Lower leg skin (tissue), 4 donors: ENCODE data around the gene FAM135A. TPM values are rescaled to one million over a fixed set of nuclear protein-coding genes. Genes with fewer than 3 reads are reported as not detected.
A peak's percentile ranks its signal among the peaks of the same experiment; 100 is the strongest.

Source experiments
- DNase-seq, 2 donors: peaks; one replicate each; pipeline ENCODE4 v3.0.0-alpha.2; 2019; ENCODE audit warnings: low spot score in 2 of 2
- H3K4me3 ChIP-seq: fragments of 200-600 bp; sonication (generic); 2 replicates; pipeline ENCODE4 v1.5.1; 2017; ENCODE audit warnings: mild to moderate bottlenecking, low read depth; ENCODE audit not compliant: poor library complexity, severe bottlenecking
- POLR2A ChIP-seq, 2 donors: fragments of 450-650 bp; IDR thresholded peaks; one replicate each; pipeline ENCODE4 v1.6.1; 2016 to 2017; ENCODE audit warnings: antibody characterized with exemption in 2 of 2, mild to moderate bottlenecking in 1 of 2, moderate library complexity in 1 of 2
- WGBS, 2 donors: methylation state at CpG; one replicate each; pipeline ENCODE4 v1.1.5; 2018; 5-methylcytosine and 5-hydroxymethylcytosine counted together
- intact Hi-C: fragments of 100-400 bp; cut with DNase I; formaldehyde crosslinking; loops from one replicate; pipeline ENCODE4 v1.15.0; 2023; ENCODE audit warnings: low total_unique reads
- total RNA-seq, 4 donors: library from RNA; depleted of rRNA; stranded (reverse); fragments of >200 nt; gene quantifications; one replicate each; pipeline ENCODE4 v1.1.0, GENCODE V29; 2016
- TF ChIP-seq, protein P1 (sequence below), 3 donors: fragments of 450-650 bp; IDR thresholded peaks; one replicate each; pipeline ENCODE4 v1.5.1; 2016; ENCODE audit warnings: antibody characterized with exemption in 3 of 3, mild to moderate bottlenecking in 3 of 3, moderate library complexity in 2 of 3

FAM135A gene
- total RNA-seq, 4 donors from 2014 or later, result 77.1 to 105 (median 80.5) TPM

DNA sequence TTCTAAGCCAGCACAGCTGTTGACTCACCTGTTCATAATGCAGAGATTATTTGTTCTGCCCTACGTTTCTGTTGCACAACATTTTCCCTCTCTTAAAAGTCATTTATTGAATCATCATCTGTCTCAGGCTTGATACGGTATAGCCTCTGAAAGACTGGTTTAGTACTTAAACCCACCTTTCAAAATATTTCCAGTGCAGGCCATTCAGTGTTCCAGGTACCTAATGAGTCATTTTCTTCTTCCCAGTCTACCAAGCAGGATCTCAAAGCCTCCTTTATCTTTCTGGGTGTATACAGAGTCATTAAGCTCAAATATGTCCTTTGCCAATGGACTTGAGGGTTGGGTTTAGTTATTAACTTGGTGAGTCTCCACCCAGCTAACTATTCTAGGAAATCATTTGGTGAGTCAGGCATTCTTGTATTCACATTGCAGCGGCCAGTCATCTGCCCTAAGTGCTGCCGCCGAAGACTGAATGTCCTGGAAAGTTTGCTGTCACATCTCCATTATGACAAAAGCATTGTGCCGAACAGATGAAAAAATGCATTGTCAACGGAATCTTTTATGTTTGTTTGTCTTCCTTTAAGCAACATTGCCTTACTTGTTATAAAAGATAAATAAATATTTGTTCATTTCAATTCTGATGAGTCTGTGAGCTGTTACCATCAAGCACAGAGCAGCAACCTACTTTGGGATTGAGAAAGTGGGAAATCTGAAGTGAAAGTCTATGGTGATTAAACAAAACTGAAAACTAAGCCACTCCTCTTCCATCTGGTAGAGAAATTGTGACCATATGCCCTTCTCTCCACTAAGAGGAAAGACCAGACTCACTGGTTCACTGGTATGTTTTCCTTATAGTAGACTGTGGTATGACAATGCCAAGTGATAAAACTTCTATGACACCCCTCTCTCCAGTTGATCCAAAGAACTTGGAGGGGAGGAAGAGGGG lies 14.3 kb upstream of the FAM135A start:
- DNase-seq, result no peak
- WGBS, 2 donors, result 27 to 41% methylated on average over 7 of the region's 7 CpGs
- no peak overlapping the region for H3K4me3 ChIP-seq
- intact Hi-C loops, result no loop called here
- TF ChIP-seq, protein P1, sequence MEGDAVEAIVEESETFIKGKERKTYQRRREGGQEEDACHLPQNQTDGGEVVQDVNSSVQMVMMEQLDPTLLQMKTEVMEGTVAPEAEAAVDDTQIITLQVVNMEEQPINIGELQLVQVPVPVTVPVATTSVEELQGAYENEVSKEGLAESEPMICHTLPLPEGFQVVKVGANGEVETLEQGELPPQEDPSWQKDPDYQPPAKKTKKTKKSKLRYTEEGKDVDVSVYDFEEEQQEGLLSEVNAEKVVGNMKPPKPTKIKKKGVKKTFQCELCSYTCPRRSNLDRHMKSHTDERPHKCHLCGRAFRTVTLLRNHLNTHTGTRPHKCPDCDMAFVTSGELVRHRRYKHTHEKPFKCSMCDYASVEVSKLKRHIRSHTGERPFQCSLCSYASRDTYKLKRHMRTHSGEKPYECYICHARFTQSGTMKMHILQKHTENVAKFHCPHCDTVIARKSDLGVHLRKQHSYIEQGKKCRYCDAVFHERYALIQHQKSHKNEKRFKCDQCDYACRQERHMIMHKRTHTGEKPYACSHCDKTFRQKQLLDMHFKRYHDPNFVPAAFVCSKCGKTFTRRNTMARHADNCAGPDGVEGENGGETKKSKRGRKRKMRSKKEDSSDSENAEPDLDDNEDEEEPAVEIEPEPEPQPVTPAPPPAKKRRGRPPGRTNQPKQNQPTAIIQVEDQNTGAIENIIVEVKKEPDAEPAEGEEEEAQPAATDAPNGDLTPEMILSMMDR (IDR thresholded peaks at IDR 0.05), result no peak
- TF ChIP-seq POLR2A (IDR thresholded peaks at IDR 0.05), result no peak

DNA sequence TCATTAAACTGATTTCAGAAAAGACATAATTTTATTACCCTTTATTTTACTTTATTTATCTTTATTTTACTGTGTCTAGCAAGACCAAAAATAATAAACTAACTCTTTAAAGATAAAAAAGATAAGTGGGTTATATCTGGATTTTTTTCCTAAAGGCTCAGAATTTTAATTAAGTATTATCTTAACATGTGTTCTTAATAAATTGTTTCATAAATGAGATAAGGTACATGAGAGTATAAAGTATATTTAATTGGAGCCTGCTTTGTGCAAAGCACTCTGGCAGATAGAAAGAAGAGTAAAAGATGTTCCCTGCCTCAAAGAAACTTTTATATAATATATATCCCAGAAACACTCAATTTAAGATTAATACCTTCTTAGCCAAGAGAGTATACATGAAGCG lies 8.7 kb upstream of the FAM135A start:
- no peak for TF ChIP-seq POLR2A (IDR thresholded peaks at IDR 0.05)
- TF ChIP-seq, protein P1 (IDR thresholded peaks at IDR 0.05), result no peak
- no peak for DNase-seq
- no peak overlapping the region for H3K4me3 ChIP-seq
- 92 to 95% methylated on average over 1 of the region's 1 CpG for WGBS, 2 donors
- intact Hi-C loops, result no loop called here

DNA sequence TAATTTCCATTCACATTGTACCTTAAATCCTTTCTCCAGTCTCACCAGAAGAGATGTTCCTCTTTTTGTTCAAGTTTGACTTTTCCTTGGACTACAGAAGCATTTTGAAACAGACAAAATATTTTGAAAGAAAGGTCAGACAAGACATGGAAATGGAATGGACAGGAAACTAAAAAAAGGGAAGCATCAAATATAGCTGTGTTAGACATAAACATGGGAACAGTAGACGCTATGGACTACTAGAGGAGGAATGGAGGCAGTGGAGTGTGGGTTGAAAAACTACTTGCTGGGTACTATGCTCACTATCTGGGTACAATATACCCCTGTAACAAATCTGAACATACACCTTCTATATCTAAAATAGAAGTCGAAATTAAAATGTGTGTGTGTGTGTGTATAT lies 4.1 kb upstream of the FAM135A start:
- H3K4me3 ChIP-seq, result no peak overlapping the region
- intact Hi-C loops, result no loop called here
- no peak for TF ChIP-seq POLR2A (IDR thresholded peaks at IDR 0.05)
- TF ChIP-seq, protein P1 (IDR thresholded peaks at IDR 0.05), result no peak
- WGBS, 2 donors, result 80 to 85% methylated on average over 2 of the region's 2 CpGs
- DNase-seq, result no peak

DNA sequence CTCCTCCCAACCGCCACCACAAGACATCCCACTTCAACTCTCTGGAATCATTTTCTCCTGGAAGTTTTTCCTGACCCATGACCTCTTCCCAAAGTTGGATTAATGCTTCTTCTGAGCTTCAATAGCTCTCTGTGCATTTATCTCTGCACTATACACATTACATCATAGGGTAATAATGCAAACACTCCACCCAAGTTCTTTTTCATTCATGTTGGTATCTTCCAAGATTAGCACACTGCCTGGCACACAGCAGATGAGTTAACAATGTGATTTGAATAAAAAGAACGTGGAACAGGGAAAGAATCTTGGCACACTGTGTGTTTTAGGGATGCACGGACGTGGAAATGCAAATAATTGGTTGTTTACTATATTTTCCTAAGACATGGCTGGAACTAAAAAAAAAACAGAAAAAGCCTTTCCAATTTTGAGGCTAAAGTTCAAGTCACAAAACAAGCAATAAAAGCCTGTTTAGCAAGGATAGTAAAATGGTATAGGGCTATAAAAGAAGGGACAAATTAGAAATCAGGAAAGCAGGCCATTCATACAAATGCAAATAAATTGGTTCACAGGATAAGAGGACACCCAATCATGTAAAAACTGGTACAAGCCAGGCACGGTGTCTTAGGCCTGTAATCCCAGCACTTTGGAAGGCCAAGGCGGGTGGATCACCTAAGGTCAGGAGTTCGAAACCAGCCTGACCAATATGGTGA lies 1.6 kb upstream of the FAM135A start:
- intact Hi-C loops, result no loop called here
- no peak for DNase-seq
- no peak overlapping the region for H3K4me3 ChIP-seq
- WGBS, 2 donors, result 72 to 78% methylated on average over 7 of the region's 7 CpGs
- TF ChIP-seq POLR2A (IDR thresholded peaks at IDR 0.05), result no peak
- TF ChIP-seq, protein P1 (IDR thresholded peaks at IDR 0.05), result no peak

DNA sequence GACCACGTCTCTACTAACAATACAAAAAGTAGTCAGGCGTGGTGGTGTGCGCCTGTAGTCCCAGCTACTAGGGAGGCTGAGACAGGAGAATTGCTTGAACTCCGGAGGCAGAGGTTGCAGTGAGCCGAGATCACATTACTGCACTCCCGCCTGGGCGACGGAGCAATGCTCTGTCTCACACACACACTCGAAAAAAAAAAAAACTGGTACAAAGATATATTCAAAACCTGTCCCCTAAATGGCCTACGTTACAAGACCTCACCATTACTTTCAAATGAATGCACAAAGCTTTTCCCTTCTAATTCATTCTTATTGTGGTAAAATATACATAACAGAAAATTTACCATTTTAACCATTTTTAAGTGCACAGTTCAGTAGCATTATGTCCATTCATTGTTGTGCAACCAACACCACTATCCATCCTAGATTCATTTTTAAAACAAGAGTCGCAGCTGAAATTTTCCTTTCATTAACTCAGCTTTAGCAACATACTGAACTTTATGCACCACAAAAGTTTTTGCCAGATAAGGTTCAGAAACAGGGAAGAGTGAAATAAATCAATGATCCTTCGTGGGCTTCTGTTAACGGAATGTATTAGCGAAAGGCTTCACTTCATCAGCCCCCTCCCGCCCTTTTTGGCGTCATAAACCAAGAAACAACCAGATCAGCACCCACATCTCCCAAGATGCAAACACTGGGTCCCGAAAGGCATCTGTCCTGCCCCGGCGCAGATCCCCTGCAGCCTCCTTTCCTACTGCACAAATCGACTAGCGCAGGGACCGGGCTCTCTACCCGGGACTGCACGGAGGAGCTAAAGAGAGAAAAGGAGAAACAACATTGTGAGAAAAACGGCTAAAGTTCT lies 825 bp upstream of the FAM135A start:
- peak overlapping the region; percentile 80 for H3K4me3 ChIP-seq
- 39 to 40% methylated on average over 25 of the region's 25 CpGs for WGBS, 2 donors
- intact Hi-C loops, result no loop called here
- DNase-seq, result no peak
- no peak for TF ChIP-seq POLR2A (IDR thresholded peaks at IDR 0.05)
- TF ChIP-seq, protein P1 (IDR thresholded peaks at IDR 0.05), result no peak
